Measurements from ENCODE around the gene SETDB2.

DNA sequence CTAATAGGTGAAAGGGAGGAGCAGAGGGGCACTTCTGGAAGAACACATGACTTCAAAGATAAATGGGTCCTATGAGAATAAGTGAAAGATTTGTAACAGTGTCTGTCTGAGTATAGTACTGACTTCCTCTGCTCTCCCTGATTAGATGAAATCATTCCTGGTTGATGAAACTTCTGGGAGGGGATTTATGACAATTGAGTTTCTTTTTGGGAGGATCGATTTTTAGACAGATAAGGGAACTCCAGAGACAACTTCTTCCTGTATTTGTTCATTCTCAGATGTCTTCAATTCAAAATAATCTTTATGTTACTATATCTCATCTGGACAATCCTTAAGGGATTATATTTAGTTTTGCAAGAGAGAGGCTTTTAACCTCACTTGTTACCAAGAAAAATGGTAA, 20.0 kb downstream of the SETDB2 start:
- TF ChIP-seq POLR2A (IDR thresholded peaks at IDR 0.05) = no peak
- TF ChIP-seq CTCF (IDR thresholded peaks at IDR 0.05) = no peak
- TF ChIP-seq POLR2AphosphoS5 (IDR thresholded peaks at IDR 0.05) = no peak

Data from prostate gland (tissue), 2 donors.